Amygdala (tissue), 56 donors: ENCODE measurements around the gene PLCD3.
A peak's percentile ranks its signal among the peaks of the same experiment; 100 is the strongest.

Experiments
- DNase-seq, 56 donors: peaks; one replicate each; lab custom pipeline; 2025; lab: John Stamatoyannopoulos, UW

PLCD3 gene

DNA sequence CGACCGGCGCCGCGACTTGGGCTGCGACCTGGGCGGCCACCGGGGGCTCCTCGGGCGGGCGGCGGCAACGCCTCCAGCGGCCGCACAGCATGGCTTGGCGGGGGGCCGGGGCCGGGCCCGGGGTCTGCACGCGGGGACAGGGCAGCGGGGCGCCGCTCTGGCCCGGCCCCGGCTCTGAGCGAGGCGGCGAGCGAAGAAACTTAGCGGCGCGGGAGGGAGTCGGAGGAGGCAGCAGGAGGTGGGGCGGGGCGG lies at the start of gene PLCD3:
TSS of gene PLCD3 (minus strand) at position 196 of the 252 bp plus-strand sequence. CDS start at position 91, 105 bp downstream.
- DNase-seq, result no peak

GRCh38 chr17:45177563-45177962 lies 45.2 kb upstream of the PLCD3 start:
- no peak for DNase-seq

DNA sequence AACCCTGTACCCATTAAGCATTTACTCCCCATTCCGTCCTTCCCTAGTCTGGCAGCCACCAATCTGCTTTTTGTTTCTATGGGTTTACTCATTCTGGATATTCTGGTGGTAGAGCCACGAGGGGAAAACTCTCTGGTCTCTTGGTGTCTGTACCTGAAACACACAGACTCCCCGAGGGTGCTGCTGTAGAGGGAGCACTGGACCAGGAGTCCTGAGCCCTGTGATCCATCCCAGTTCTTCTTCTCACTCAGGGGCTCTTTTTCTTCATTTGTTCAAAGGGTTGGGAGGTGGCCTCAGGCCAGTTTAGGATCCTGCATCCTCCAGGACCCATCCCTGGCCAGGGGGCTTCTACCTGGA lies 43.4 kb upstream of the PLCD3 start:
- DNase-seq, result no peak

DNA sequence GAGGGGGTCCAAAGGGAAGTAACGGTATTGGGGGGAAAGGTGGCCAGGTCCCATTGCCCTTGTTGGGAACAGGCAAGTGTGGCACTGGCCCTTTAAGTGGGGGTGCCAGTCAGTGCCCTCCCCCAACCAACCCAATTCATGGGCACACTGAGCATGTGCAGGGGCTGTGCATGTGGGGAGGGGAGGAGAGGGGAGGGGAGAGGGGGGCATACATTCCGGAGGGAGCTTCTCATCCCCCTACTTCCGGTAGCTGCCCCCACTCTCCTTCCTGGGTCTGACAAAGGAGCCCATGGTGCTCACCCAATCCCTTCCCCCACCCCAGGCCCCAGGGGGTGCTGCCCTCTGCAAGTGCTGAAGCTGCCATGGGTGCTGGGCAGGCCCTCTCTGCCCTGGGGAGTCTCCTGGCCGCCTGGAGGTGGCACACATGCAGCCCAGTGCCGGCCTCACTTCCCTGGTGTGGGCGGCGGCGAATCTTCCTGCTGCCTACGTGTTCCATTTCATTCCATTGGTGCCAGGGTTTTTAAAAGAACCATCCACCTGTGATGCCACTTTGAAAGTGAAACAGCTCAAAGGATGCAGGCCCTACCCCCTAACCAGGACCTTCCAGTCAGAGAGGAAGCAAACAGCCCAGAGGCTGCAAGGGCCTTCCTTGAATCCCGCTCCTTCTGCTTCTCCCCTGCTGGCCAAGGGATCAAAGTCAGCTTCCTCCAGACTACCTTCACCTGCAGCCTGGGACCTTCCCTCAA lies 40.4 kb upstream of the PLCD3 start:
- peak; percentile 47 to 92 (median 82) for DNase-seq

- DNase-seq, result no peak
Measured at GRCh38 chr17:45172232-45172540, 39.9 kb upstream of the PLCD3 start.

DNA sequence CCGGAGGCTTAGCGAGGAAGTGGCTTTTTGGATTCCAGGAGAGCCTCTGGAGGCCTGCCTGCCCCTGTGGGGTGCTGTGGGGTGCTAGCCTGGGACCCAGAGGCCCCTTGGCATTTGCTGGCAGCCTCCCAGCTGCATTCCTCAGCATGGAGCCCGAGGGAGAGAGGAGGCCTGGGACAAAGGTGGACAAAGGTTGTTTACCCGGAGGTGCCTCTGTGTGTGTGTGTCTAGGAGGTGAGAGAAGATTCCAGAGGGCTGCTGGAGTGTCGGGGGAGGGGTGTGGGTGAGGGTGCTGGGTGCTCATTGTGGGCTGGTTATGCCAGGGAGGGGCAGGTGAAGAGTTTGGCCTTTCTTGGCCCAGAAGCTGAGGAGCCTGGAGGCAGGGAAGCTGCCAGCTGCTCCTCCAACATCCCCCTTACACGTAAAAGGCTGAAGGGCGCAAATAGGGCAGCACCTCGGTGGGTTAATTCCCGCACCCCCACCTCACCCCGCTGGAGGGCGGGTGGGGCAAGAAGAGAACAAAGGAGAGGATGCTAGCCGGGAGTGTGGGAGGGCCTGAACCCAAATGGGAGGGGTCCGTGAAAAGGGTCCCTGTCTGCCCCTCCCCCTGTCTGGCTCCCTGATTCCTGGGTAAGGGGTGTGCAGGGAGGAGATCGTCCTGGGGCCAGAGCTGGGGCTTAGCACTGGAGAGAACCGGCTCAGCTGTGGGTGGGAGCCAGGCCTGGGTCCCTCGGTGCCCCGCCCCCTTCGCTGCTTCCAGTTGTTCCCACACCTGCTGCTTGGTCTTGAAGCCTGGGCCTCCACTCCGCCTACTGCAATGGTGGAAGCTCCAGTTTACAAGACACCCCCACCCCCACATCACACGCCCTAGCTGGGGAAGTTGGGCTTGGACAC lies 39.3 kb upstream of the PLCD3 start:
- peak in 9 of 56 donors; percentile 10 to 56 (median 21) for DNase-seq

GRCh38 chr17:45170931-45171337 lies 38.6 kb upstream of the PLCD3 start:
- peak in 29 of 56 donors; percentile 13 to 57 (median 34) for DNase-seq

DNA sequence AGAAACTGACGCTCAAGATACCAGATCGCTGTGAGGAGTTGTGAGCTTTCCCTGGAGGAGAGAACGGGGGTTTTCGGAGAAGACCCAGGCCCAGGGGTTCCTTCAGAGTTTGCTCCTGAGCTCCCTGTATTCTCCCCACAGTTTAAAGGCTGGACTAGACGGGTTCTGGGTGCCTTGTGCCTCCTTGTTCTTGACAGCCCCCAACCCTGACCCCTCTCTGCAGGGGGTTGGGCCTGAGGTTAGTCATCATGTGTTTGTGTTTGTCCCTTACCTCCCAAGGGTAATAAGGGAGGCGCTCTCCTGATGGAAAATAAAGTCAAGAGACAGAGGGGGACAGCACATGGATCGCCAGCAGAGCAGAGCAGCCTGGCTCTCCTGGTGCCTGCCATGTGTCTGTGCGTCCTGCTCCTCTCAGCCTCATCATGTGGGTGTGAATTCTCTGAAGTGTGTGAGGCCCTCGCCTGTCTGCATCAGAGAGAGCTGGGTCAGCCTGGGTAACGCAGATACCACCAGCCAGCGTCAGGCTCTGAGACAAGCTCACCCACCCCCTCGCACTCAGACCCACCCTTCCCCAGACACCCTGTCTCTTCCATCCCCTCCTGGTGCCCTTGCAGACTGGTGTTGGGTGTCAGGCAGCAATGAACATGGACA lies 38.1 kb upstream of the PLCD3 start:
- DNase-seq, result peak in 9 of 56 donors; percentile 12 to 57 (median 23)

DNA sequence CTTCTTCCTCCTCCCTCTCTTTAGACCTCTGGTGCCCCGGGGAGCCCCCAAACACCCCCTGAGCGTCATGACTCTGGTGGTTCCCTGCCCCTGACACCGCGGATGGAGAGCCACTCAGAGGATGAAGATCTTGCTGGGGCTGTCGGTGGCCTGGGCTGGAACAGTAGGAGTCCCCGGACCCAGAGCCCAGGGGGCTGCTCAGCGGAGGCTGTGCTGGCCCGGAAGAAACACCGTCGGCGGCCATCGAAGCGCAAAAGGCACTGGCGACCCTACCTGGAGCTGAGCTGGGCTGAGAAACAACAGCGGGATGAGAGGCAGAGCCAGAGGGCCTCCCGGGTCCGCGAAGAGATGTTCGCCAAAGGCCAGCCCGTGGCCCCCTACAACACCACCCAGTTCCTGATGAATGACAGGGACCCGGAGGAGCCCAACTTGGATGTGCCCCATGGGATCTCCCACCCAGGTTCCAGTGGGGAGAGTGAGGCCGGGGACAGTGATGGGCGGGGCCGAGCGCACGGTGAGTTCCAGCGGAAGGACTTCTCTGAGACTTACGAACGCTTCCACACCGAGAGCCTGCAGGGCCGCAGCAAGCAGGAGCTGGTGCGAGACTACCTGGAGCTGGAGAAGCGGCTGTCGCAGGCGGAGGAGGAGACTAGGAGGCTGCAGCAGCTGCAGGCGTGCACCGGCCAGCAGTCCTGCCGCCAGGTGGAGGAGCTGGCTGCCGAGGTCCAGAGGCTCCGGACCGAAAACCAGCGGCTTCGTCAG lies 36.9 kb upstream of the PLCD3 start:
- no peak for DNase-seq

DNA sequence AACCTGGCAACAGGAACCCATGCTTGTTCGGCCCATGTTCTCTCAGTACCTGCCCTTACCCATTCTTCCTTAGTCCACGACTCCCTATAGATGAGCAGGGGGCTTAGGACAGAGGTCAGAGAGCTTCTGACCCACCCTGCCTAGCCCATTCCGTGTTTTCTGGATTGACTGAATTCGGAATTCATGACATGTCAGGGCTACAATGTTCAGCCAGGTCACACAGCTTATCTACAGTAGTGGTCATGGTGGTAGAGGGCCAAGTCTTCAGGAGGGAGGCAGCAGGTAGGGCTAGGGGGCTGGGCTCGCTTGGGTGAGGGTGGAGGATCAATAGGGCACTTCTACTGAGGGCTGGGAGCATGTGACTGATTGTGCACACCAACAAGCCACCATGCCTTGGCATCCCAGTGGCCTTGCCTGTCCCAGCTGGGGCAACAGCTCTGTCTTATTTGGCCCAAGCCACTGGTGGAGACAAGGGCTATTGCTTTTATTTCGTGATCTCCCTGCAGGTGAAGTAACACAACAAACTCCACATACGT lies 32.5 kb upstream of the PLCD3 start:
- DNase-seq, result no peak

- DNase-seq, result peak in 2 of 56 donors; percentile 45 to 63
Measured at GRCh38 chr17:45162025-45162687, 29.8 kb upstream of the PLCD3 start.

GRCh38 chr17:45161288-45162024 lies 29.1 kb upstream of the PLCD3 start, which contains the start of gene HEXIM2:
Gene HEXIM2 (plus strand): TSS chr17:45161875. CDS start chr17:45162794, 919 bp downstream.
- DNase-seq, result peak; percentile 91 to 100 (median 99)

- DNase-seq, result peak in 40 of 56 donors; percentile 41 to 86 (median 64)
Measured at GRCh38 chr17:45160447-45161287, 28.4 kb upstream of the PLCD3 start.

DNA sequence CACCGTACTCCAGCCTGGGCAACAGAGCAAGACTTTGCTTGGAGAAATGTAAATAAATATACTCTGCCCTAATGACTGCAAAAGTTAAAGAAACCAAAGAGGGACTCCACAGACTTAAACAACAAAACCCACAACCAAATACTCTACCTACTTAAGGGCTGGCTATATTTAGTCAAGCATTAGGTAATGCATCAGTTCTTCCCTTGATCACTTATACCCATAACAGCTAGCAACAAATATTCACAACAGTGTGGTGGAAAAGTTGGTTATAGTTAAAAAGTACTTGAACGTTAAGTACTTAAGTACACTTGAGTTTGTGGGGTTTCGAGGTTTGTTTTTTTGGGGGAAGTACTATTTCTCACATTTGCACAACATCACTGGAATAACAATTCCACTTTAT lies 23.9 kb upstream of the PLCD3 start:
- no peak for DNase-seq

GRCh38 chr17:45155483-45155882 lies 23.2 kb upstream of the PLCD3 start:
- no peak for DNase-seq

- no peak for DNase-seq
Measured at GRCh38 chr17:45155029-45155428, 22.7 kb upstream of the PLCD3 start.

- no peak for DNase-seq
Measured at GRCh38 chr17:45150911-45151809, 18.8 kb upstream of the PLCD3 start.
